Measurements from ENCODE around the gene TEX261. TPM values are rescaled to one million over a fixed set of nuclear protein-coding genes. Genes with fewer than 3 reads are reported as not detected.

TEX261 gene
- total and polyA plus RNA-seq, 2 of the 8 experiments (the other 6 are each of a cell fraction or from before 2014, with no cell fraction given) = 25.2 to 30.1 TPM

- no peak overlapping the region for H2BK20ac ChIP-seq (ENCODE audit: low read length)
- no peak overlapping the region for H3K23ac ChIP-seq (ENCODE audit: insufficient read length)
- H4K8ac ChIP-seq (ENCODE audit: extremely low read depth, insufficient read depth, low read length) = no peak overlapping the region
- H2BK5ac ChIP-seq (ENCODE audit: low read depth, low read length) = no peak overlapping the region
- H4K91ac ChIP-seq (replicated peaks; ENCODE audit: insufficient read length, low read length) = no peak overlapping the region
- no peak overlapping the region for H2AFZ ChIP-seq (ENCODE audit: low read length)
- no peak overlapping the region for H4K5ac ChIP-seq (ENCODE audit: insufficient read length, low read depth, low read length)
- H3K36me3 ChIP-seq (ENCODE audit: control insufficient read depth in 2 of 4, insufficient read depth in 4 of 4, low read length in 3 of 4) = no peaks in the 10 kb centered on the region
- POLR2A ChIA-PET (ENCODE audit: partially characterized antibody) = no interaction called here
- no peak overlapping the region for H2BK15ac ChIP-seq (ENCODE audit: low read length)
- H2AK5ac ChIP-seq (ENCODE audit: low read depth, low read length) = no peak overlapping the region
- no peaks in the 10 kb centered on the region for H3K9me3 ChIP-seq (ENCODE audit: insufficient read depth in 2 of 2, low read depth in 1 of 2, low read length in 1 of 2)
- H3K14ac ChIP-seq (ENCODE audit: insufficient read length) = no peak overlapping the region
- no peak overlapping the region for H3K4me2 ChIP-seq (ENCODE audit: insufficient read depth in 1 of 2, low read depth in 2 of 2, low read length in 2 of 2)
- no peaks in the 10 kb centered on the region for H3K79me2 ChIP-seq (ENCODE audit: control insufficient read depth in 1 of 2, insufficient read depth in 2 of 2, low read length in 2 of 2)
- no peaks in the 10 kb centered on the region for H3K27me3 ChIP-seq (replicated peaks in 1 of 4; ENCODE audit: control insufficient read depth in 3 of 4, extremely low read depth in 1 of 4, insufficient read depth in 3 of 4, low read length in 3 of 4)
- no peak for FAIRE-seq
- no peak for TF ChIP-seq TAF1 (IDR thresholded peaks at IDR 0.05; ENCODE audit: low read depth, low read length)
- TF ChIP-seq POLR2AphosphoS5 (IDR thresholded peaks at IDR 0.05; ENCODE audit: low read depth, low read length) = no peak
- TF ChIP-seq SP2 (IDR thresholded peaks at IDR 0.05; ENCODE audit: low read length) = no peak
- no peak for TF ChIP-seq TEAD4 (IDR thresholded peaks at IDR 0.05; ENCODE audit: low read depth, low read length)
- TF ChIP-seq MAFK (IDR thresholded peaks at IDR 0.05; ENCODE audit: low read depth, low read length) = no peak
- no peak for TF ChIP-seq RNF2 (IDR thresholded peaks at IDR 0.05; ENCODE audit: borderline replicate concordance, low read depth, low read length, missing control alignments, poor library complexity, severe bottlenecking)
- TF ChIP-seq POU5F1 (IDR thresholded peaks at IDR 0.05; ENCODE audit: low read depth, low read length) = no peak
- no peak for TF ChIP-seq HDAC6 (IDR thresholded peaks at IDR 0.05; ENCODE audit: low read depth, low read length)
- no peak for TF ChIP-seq BACH1 (IDR thresholded peaks at IDR 0.05; ENCODE audit: low read length)
- TF ChIP-seq ASH2L (IDR thresholded peaks at IDR 0.05; ENCODE audit: low read length) = no peak
- TF ChIP-seq KDM1A (IDR thresholded peaks at IDR 0.05; ENCODE audit: borderline replicate concordance, low read length) = no peak
- no peak for TF ChIP-seq ZNF274 (IDR thresholded peaks at IDR 0.05; ENCODE audit: borderline replicate concordance, extremely low read depth, low read length)
- no peak overlapping the region for H3K4ac ChIP-seq (replicated peaks; ENCODE audit: insufficient read length, low read depth, low read length)
- no peak overlapping the region for H3K4me3 ChIP-seq (ENCODE audit: extremely low read depth in 1 of 4, insufficient read depth in 2 of 4, low read depth in 3 of 4, low read length in 4 of 4)
- no peak overlapping the region for H2BK12ac ChIP-seq (ENCODE audit: low read depth, low read length)
- H3K9ac ChIP-seq (replicated peaks in 1 of 4; ENCODE audit: extremely low read depth in 1 of 4, low read depth in 3 of 4, low read length in 3 of 4) = no peak overlapping the region
- no peak overlapping the region for H3K18ac ChIP-seq (ENCODE audit: extremely low read depth, low read length)
- no peak overlapping the region for H2BK120ac ChIP-seq (replicated peaks; ENCODE audit: low read depth, low read length)
- H3K23me2 ChIP-seq (ENCODE audit: low read depth, low read length) = no peaks in the 10 kb centered on the region
- 69% methylated on average over 4 of the region's 4 CpGs; no CpG with 5 or more reads in 1 of the 2 experiments for WGBS, 2 experiments (ENCODE audit: extremely low coverage in 1 of 2, insufficient coverage in 1 of 2, insufficient read length in 1 of 2, insufficient replicate concordance in 2 of 2, low coverage in 1 of 2, low lambda C conversion rate in 2 of 2, missing lambda C conversion rate in 1 of 2)
- H3K27ac ChIP-seq (ENCODE audit: low read depth, low read length) = no peak overlapping the region
- no peaks in the 10 kb centered on the region for H4K20me1 ChIP-seq (replicated peaks in 1 of 2; ENCODE audit: control insufficient read depth in 1 of 2, insufficient read depth in 2 of 2, low read length in 2 of 2)
- CTCF ChIA-PET (ENCODE audit: partially characterized antibody) = no interaction called here
- no peak overlapping the region for H3K56ac ChIP-seq (replicated peaks; ENCODE audit: insufficient read length, low read depth, low read length)
- no peaks in the 10 kb centered on the region for H3K4me1 ChIP-seq (replicated peaks in 1 of 4; ENCODE audit: control insufficient read depth in 3 of 4, insufficient read depth in 4 of 4, low read length in 3 of 4)
- DNase-seq (ENCODE audit: low read depth in 1 of 2, low spot score in 2 of 2) = no peak
- no peaks in the 10 kb centered on the region for H3K79me1 ChIP-seq (ENCODE audit: low read depth, low read length)
These were observed 47.6 kb upstream of the TEX261 start for GRCh38 chr2:71042287-71042686.

Data from H1 (cell line).